GM12873 (cell line): ENCODE results near the gene LRP5.

Experiments used
- TF ChIP-seq, protein P1 (sequence below): IDR thresholded peaks from 2 replicates; pipeline ENCODE4 v1.5.1; 2012; ENCODE audit warnings: low read depth, mild to moderate bottlenecking, moderate library complexity, low read length, control low read depth; ENCODE audit not compliant: insufficient read depth; ENCODE audit errors: missing control alignments

Gene LRP5

DNA sequence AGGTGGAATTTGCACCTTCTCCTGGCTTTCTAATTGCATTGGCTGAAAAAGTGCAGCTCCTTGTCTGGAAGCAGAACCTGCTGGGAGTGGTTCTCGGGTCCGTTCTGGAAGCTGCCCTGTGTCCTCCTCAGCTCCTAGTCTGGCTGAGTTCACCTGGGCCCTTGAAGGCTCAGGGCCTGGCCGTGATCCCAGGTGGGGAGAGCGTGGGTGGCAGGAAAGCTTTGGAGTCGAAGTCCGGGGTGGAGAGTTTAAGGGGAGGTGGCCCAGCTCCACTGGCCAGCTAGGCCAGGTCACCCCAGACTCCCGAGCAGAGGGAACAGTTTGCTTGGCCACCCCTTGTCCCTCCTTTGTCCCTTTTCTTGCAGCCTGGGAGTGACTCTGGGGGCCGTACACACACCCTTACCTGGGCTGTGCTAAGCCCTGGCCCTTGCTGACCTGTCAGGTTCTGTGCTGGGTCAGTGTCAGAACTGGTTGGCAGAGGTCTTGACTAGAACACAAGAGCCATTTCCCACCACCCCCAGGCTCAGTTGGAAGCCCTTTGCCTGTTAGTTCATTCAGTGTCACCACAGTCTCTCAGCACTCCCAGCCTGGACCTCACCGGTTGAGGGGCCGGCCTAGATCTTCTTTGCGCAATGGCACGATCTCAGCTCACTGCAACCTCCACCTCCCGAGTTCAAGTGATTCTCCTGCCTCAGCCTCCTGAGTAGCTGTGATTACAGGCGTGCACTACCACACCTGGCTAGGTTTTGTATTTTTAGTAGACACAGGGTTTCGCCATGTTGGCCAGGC, 37.3 kb downstream of the LRP5 start:
- TF ChIP-seq, protein P1, sequence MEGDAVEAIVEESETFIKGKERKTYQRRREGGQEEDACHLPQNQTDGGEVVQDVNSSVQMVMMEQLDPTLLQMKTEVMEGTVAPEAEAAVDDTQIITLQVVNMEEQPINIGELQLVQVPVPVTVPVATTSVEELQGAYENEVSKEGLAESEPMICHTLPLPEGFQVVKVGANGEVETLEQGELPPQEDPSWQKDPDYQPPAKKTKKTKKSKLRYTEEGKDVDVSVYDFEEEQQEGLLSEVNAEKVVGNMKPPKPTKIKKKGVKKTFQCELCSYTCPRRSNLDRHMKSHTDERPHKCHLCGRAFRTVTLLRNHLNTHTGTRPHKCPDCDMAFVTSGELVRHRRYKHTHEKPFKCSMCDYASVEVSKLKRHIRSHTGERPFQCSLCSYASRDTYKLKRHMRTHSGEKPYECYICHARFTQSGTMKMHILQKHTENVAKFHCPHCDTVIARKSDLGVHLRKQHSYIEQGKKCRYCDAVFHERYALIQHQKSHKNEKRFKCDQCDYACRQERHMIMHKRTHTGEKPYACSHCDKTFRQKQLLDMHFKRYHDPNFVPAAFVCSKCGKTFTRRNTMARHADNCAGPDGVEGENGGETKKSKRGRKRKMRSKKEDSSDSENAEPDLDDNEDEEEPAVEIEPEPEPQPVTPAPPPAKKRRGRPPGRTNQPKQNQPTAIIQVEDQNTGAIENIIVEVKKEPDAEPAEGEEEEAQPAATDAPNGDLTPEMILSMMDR = no peak

GRCh38 chr11:68350759-68351449, 38.5 kb downstream of the LRP5 start:
- TF ChIP-seq, protein P1 = no peak

DNA sequence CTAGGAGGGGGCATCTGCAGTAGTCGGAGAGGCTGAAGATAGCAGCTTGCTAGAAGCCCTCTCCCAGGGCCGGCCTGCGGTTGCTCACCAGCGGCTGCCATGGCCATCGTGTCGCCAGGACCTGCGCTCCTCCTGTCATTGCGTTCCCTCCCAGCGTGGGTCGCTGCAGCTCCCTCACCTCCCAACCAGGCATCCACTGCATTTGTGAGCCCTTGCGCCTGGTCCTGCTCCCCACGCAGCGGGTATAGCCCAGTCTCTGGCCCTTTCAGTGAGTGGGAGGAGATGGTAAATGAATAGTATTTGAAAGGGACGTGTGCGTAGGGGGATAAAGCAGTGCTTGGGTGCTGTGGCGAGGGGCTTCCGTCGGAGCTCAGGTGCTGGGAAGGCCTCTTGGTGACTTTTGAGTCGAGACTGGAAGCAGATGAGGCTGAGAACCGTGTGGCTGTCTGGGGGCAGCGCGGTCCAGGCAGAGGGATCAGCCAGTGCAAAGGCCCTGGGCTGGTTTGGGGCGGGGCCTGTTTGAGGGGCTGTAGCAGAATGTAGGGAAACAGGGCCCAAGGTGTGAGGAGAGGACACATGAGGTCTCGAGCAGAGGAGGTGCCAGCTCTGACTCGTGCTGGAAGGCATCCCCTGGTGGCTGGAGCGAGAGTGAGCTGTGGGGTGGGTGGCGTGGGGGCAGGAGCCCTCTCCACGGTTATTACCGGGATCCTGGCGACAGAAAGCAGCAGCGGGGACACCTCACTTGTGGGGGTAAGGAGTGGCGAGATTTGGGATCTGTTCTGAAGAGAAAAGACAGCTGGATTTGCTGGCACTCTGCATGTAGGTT, 39.3 kb downstream of the LRP5 start:
- TF ChIP-seq, protein P1 = no peak

- TF ChIP-seq, protein P1 = no peak
These were observed 40.2 kb downstream of the LRP5 start for GRCh38 chr11:68352591-68352990.

DNA sequence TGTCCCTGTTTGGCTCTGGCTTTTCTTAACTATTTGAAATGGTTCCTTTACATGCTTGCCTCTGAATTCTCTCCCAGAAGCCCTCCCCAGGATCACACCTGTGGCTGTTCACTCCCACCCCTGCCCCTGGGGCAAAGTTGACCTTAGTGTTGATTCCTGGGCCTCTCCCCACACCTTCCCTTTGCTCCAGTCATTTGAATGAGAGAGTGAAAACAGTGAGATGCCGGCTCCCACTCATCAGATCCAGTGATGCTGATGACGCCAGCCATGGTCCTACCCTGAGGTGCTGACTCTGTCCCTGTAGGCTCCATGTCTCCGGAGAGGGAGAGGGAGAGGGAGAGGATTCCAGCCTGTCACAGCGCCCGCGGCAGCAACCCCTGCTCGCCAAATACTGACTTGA, 40.7 kb downstream of the LRP5 start:
- TF ChIP-seq, protein P1 = no peak

- TF ChIP-seq, protein P1 = no peak
These were observed 41.3 kb downstream of the LRP5 start for GRCh38 chr11:68353669-68354068.
